KMS-11 (cell line): Measurements from ENCODE around the gene SWT1.

Source experiments
- H2AFZ ChIP-seq: fragments of 200-600 bp; sonication (generic); 2 replicates; pipeline ENCODE4 v1.6.1; 2016; ENCODE audit warnings: antibody characterized with exemption, mixed run types, low read depth
- H3K27ac ChIP-seq: fragments of 200-600 bp; sonication (generic); 2 replicates; pipeline ENCODE4 v1.6.1; 2016; ENCODE audit warnings: mild to moderate bottlenecking, mixed run types
- H3K27me3 ChIP-seq: fragments of 200-600 bp; sonication (generic); 2 replicates; pipeline ENCODE4 v1.6.1; 2017; ENCODE audit warnings: mild to moderate bottlenecking, low read depth, mixed run types, moderate library complexity; ENCODE audit not compliant: insufficient read depth
- H3K36me3 ChIP-seq: fragments of 200-600 bp; sonication (generic); 2 replicates; pipeline ENCODE4 v1.6.1; 2017; ENCODE audit warnings: mild to moderate bottlenecking, mixed run types; ENCODE audit not compliant: insufficient read depth
- H3K4me1 ChIP-seq: fragments of 200-600 bp; sonication (generic); 2 replicates; pipeline ENCODE4 v1.6.1; 2016; ENCODE audit warnings: mild to moderate bottlenecking, low read depth, mixed run types; ENCODE audit not compliant: poor library complexity, severe bottlenecking
- H3K4me2 ChIP-seq: fragments of 200-600 bp; sonication (generic); 2 replicates; pipeline ENCODE4 v1.7.0; 2016; ENCODE audit warnings: mild to moderate bottlenecking, mixed run types
- H3K4me3 ChIP-seq: fragments of 200-600 bp; sonication (generic); IDR thresholded peaks from 2 replicates; pipeline ENCODE4 v1.6.1; 2017; ENCODE audit warnings: low read depth, low read length, mixed read lengths; ENCODE audit not compliant: insufficient read depth
- H3K79me2 ChIP-seq: fragments of 200-600 bp; sonication (generic); 2 replicates; pipeline ENCODE4 v1.6.1; 2016; ENCODE audit warnings: low read depth, mixed run types; ENCODE audit not compliant: insufficient read depth
- H3K9ac ChIP-seq: fragments of 200-600 bp; sonication (generic); 2 replicates; pipeline ENCODE4 v1.6.1; 2016; ENCODE audit warnings: mild to moderate bottlenecking, mixed run types
- H4K20me1 ChIP-seq: fragments of 200-600 bp; sonication (generic); 2 replicates; pipeline ENCODE4 v1.6.1; 2016; ENCODE audit warnings: mild to moderate bottlenecking, mixed run types; ENCODE audit not compliant: insufficient read depth
- TF ChIP-seq, protein P1 (sequence below): fragments of 200-600 bp; sonication (generic); conservative IDR thresholded peaks from 2 replicates; pipeline ENCODE4 v1.6.1; 2017; ENCODE audit warnings: low read depth, mild to moderate bottlenecking, antibody characterized with exemption, low read length, moderate library complexity, mixed read lengths

SWT1 gene

DNA sequence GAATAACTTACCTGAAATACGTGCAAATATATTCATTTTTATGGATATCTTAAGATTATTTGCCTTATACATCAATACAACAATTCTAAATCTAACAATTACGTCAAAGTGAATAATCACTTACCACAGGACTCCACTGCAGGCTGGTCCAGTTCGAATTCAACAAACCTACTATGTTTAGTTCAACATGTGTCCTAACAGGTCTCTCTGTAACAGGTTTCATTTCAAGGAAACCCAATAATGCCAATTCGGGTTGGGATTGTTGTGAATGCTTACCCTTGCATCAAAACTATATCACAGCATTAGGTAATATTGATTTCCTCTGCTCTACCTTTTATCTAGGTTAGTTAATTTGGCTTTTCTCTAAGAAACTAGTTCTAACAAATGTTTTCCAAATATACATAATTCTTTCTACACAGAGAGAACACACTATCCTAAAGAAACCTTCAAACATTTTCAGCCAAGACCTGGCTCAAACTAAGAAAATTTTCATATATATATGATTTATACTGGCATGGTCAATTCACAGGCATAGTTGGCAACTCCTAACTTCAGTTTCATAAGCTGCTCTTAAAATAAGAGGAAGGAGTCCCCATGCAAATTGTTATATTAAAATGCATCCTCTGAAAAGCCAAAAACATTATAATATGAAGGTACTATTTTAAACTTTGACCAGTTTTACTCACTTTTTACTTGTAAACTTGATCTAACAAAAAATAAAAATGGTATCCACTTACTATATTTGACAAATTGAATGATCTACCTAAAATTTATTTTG lies 155.6 kb downstream of the SWT1 start:
- Histone ChIP-seq H3K4me1 (peaks cover 44% of the 10 kb centered on the region), H3K27ac (no peak overlapping the region), H3K36me3 (peaks cover 15% of the 10 kb centered on the region; the same call in 1 of the 2 replicates), H4K20me1 (peaks cover 56% of the 10 kb centered on the region), H3K4me3 (no peak overlapping the region), H2AFZ (no peak overlapping the region), H3K9ac (no peak overlapping the region), H3K4me2 (peak overlapping the region; percentile 98; the same call in 1 of the 2 replicates), H3K79me2 (peaks cover 88% of the 10 kb centered on the region), H3K27me3 (no peaks in the 10 kb centered on the region)
- TF ChIP-seq, protein P1, sequence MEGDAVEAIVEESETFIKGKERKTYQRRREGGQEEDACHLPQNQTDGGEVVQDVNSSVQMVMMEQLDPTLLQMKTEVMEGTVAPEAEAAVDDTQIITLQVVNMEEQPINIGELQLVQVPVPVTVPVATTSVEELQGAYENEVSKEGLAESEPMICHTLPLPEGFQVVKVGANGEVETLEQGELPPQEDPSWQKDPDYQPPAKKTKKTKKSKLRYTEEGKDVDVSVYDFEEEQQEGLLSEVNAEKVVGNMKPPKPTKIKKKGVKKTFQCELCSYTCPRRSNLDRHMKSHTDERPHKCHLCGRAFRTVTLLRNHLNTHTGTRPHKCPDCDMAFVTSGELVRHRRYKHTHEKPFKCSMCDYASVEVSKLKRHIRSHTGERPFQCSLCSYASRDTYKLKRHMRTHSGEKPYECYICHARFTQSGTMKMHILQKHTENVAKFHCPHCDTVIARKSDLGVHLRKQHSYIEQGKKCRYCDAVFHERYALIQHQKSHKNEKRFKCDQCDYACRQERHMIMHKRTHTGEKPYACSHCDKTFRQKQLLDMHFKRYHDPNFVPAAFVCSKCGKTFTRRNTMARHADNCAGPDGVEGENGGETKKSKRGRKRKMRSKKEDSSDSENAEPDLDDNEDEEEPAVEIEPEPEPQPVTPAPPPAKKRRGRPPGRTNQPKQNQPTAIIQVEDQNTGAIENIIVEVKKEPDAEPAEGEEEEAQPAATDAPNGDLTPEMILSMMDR, result no peak

GRCh38 chr1:185314411-185314810 lies 157.4 kb downstream of the SWT1 start:
- Histone ChIP-seq H3K79me2 (peaks cover 74% of the 10 kb centered on the region), H3K36me3 (peaks cover 11% of the 10 kb centered on the region; the same call in 1 of the 2 replicates), H3K27ac (no peak overlapping the region), H3K4me3 (no peak overlapping the region), H3K4me2 (peak overlapping the region; percentile 98), H4K20me1 (peaks cover 56% of the 10 kb centered on the region), H2AFZ (no peak overlapping the region), H3K9ac (no peak overlapping the region; the same call in 1 of the 2 replicates), H3K27me3 (no peaks in the 10 kb centered on the region), H3K4me1 (peaks cover 57% of the 10 kb centered on the region)
- TF ChIP-seq, protein P1, result no peak

DNA sequence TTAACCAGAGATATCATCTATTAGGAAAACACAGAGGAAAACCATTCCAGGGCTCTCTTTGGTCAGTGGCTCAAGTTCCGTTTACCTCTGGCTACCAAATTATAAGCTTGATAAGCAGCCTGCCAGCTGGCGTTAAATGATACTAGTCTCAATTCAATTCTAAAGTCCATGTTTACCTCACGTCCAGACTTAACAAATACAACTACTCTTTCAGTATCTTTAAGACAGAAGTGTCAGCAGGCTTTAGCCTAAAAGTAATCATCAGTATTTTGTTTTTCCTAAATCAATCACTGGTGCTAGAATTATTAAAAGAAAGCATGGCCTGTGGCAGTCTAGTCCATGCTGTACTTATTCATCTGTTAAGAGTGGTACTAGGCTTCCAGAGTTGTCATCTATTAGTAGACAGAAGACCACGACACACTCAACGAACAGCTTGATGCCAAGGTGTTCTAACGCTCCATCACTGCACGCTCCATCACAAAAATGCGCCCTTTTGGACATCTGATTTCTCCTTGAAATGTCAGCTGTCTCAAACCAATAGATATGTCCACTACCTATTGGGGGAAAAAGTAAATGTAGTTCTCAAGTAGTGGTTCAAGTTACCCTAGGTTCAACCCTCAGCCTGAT lies 158.6 kb downstream of the SWT1 start:
- H3K27me3 ChIP-seq, result no peaks in the 10 kb centered on the region
- peak overlapping the region; percentile 58 for H3K4me3 ChIP-seq
- H3K4me2 ChIP-seq, result peak overlapping the region; percentile 98
- peak overlapping the region; percentile 92; the same call in 1 of the 2 replicates for H3K27ac ChIP-seq
- peak overlapping the region; percentile 64; the same call in 1 of the 2 replicates for H2AFZ ChIP-seq
- peak overlapping the region; percentile 95; the same call in 1 of the 2 replicates for H3K9ac ChIP-seq
- TF ChIP-seq, protein P1, result no peak
- H3K79me2 ChIP-seq, result peaks cover 63% of the 10 kb centered on the region
- peaks cover 5% of the 10 kb centered on the region; the same call in 1 of the 2 replicates for H3K36me3 ChIP-seq
- H3K4me1 ChIP-seq, result peaks cover 57% of the 10 kb centered on the region
- peaks cover 52% of the 10 kb centered on the region for H4K20me1 ChIP-seq

GRCh38 chr1:185316163-185317033 lies 159.4 kb downstream of the SWT1 start:
- Histone ChIP-seq H3K27ac (peak overlapping the region; percentile 92), H3K4me1 (peaks cover 51% of the 10 kb centered on the region), H3K4me2 (peak overlapping the region; percentile 98), H3K9ac (peak overlapping the region; percentile 95), H3K79me2 (peaks cover 55% of the 10 kb centered on the region), H3K27me3 (no peaks in the 10 kb centered on the region), H2AFZ (peak overlapping the region; percentile 64), H3K4me3 (peak overlapping the region; percentile 85), H4K20me1 (peaks cover 46% of the 10 kb centered on the region), H3K36me3 (no peaks in the 10 kb centered on the region; the same call in 1 of the 2 replicates)
- TF ChIP-seq, protein P1, result 0 out of 2 replicates have a peak, but pooled peaks have one; percentile 25
